GM19238 (cell line): ENCODE results near the gene UBE2Z.
A peak's percentile ranks its signal among the peaks of the same experiment; 100 is the strongest.
"Not testable (repeated sequence)": the region's sequence is repeated elsewhere in the genome, so short reads cannot be mapped to it uniquely, and the experiment has no call there.

Experiments used
- DNase-seq: peaks from one replicate; pipeline ENCODE4 v3.0.0; 2011; ENCODE audit warnings: low spot score; ENCODE audit not compliant: insufficient read length

The UBE2Z gene

DNA sequence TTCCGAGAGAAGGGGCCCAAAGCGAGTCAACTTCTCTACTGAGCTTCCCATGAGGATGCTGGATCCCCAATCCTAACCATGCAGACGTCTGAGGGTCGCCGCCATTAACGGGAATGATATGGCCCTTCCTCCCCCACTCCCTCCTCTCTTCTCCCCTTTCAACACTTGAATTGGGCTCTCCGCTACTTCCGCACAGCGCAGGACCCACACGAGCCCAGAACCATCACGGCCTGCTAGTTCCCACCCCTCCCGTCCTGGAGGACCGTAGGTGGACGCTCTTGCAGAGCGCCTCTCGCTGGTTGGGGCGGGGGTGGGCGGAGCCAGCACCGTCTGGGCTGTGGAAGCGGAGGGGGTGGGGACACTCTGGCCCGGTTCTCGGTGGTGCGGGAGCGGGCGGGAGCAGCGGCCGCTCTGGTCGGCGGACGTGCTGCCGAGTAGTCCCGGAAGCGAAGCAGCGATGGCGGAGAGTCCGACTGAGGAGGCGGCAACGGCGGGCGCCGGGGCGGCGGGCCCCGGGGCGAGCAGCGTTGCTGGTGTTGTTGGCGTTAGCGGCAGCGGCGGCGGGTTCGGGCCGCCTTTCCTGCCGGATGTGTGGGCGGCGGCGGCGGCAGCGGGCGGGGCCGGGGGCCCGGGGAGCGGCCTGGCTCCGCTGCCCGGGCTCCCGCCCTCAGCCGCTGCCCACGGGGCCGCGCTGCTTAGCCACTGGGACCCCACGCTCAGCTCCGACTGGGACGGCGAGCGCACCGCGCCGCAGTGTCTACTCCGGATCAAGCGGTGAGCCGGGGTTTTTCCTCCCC lies at the start of gene UBE2Z:
TSS of gene UBE2Z (plus strand) at position 361 of the 797 bp plus-strand sequence. CDS start at position 458, 97 bp downstream.
- peak; percentile 99 for DNase-seq

GRCh38 chr17:48860034-48860433 lies 48.2 kb upstream of the UBE2Z start:
- DNase-seq, result no peak

GRCh38 chr17:48860456-48860855 lies 47.8 kb upstream of the UBE2Z start:
- no peak for DNase-seq

DNA sequence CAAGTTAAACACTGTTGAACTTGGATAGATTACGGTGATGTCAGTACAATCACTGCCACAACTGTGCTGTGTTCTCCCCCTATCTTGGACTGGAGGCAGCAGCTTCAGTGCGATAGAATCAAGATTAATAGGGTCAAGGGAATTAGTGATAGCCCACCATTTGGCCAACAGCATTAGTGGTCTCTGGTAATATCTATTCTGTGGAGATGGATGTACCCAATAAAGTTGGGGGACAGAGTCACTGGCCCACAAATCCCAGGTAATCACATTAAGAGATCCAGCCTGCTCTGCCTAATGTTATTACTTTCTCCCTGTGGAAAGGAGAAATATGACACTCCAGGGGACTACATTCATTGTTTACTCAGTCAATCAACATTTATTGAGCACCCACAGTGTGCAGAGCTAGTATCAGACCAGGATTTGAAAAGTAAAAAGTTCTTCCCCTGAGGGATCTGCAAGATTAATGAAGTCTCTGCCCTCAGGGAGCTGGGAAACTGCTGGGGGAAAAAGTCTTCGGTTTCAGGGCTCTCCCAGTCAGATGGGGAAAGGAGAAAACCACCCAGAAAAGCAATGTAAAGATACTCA lies 39.2 kb upstream of the UBE2Z start:
- no peak for DNase-seq

DNA sequence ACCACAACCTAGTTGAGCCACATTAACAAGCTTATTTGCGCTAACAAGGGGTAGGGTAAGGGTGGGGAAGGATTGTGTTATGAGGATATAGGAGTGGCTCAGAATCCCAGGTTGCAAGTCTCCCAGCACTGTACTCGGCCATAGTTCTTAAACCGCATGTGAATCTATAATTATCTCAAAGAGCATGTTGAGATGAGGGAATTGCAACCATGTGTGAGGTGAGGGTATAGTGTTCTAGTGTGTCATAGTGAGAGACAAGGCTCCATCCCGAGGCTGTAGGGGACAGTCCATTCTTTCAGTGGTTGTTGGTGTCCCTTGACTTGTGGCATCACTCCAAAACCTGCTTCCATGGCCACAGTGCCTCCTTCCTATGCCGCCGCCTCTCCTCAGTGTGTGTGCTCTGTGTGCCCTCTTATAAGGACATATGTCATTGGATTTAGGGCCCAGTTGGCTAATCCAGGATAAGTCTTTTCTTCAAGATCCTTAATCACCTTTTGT lies 38.3 kb upstream of the UBE2Z start:
- DNase-seq, result no peak

DNA sequence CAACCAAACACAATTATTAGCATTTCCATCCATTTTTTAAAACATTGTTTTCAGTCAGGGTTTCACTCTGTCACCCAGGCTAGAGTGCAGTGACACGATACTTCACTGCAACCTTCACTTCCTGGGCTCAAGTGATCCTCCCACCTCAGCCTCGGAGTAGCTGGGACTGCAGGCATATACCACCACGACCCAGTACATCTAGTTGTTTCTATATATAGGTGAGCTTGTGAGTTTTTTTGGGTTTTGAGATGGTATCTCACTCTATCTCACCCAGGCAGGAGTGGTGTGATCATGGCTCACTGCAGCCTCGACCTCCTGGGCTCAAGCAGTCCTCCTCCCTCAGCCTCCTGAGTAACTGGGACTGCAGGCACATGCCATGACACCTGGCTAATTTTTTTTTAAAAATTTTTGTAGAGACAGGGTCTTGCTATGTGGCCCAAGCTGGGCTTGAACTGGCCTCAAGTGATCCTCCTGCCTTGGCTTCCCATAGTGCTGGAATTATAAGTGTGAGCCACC lies 37.1 kb upstream of the UBE2Z start:
- no peak for DNase-seq

- no peak for DNase-seq
Measured at GRCh38 chr17:48871551-48872351, 36.5 kb upstream of the UBE2Z start.

- DNase-seq, result not testable (repeated sequence)
Measured at GRCh38 chr17:48872409-48872808, 35.8 kb upstream of the UBE2Z start.

GRCh38 chr17:48873209-48873608 lies 35.0 kb upstream of the UBE2Z start:
- no peak for DNase-seq

GRCh38 chr17:48873696-48874443 lies 34.3 kb upstream of the UBE2Z start:
- no peak for DNase-seq

GRCh38 chr17:48878920-48879898 lies 29.0 kb upstream of the UBE2Z start:
- DNase-seq, result peak; percentile 66

DNA sequence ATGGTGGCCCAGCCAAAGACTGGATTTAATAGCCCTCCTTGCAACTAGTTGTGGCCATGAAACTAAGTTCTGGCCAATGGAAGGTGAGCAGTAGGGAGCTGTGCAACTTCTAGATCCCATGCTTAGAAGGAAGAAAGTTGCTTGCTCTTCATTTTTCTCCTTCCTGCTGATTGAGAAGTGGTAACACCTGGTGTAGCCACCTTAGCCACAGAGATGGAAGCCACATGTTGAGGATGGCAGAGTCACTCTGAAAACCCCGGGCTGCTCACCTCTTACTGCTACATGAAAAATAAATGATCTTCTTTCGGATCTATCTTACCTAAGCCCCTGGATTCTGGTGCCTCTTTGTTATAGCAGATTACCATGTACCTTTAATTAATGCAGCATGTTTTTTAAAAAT lies 25.9 kb upstream of the UBE2Z start:
- DNase-seq, result no peak

DNA sequence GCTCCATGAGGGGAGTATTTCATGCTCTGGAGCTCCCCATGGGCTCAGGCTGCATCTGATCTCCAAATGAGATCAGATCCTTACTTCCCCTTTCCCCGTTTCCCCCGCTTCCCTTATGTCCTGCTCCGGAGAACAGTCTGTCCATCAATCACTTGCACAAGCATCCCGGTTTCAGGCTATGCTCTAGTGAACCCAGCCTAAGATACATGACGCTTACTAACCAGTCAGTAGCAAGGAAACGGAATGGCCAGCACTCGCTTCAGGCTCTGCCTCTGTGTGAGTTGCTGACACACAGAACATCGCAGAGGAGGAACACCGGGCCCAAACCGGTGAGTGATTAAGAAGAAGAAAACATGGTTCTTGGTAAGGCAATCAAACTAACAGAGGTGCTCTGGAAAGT lies 25.0 kb upstream of the UBE2Z start:
- DNase-seq, result no peak

DNA sequence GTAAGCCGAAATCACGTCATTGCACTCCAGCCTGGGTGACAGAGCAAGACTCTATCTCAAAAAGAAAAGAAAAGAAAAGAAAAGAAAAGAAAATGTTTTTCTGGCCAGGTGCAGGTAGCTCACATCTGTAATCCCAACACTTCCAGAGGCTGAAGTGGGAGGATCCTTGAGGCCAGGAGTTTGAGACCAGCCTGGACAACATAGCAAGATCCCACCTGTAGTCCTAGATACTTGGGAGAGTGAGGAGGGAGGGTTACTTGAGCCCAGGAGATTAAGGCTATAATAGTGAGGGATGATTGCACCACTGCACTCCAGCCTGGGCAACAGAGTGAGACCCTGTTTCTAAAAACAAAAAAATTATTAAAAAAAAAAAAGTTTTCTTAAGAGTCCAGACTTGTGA lies 18.1 kb upstream of the UBE2Z start:
- DNase-seq, result no peak

- no peak for DNase-seq
Measured at GRCh38 chr17:48892940-48893645, 15.1 kb upstream of the UBE2Z start.

GRCh38 chr17:48893646-48894508 lies 14.3 kb upstream of the UBE2Z start:
- no peak for DNase-seq

DNA sequence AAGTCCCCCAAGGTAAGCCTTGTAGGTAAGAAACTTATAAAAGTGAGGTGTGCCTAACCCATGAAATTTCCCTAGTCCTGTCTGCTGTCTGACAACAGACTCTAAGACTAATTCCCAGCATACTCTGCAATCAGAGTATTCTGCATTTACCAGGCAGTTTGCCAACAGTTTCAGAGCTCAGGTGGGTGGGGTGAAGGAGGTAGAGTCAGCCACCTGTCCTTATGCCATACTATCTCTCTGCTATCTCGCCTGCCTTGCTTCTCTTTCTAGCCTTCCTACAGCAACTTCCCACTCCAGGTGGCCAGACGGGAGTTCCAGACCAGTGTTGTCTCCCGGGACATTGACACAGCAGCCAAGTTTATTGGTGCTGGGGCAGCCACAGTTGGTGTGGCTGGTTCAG lies 13.3 kb upstream of the UBE2Z start:
- no peak for DNase-seq

DNA sequence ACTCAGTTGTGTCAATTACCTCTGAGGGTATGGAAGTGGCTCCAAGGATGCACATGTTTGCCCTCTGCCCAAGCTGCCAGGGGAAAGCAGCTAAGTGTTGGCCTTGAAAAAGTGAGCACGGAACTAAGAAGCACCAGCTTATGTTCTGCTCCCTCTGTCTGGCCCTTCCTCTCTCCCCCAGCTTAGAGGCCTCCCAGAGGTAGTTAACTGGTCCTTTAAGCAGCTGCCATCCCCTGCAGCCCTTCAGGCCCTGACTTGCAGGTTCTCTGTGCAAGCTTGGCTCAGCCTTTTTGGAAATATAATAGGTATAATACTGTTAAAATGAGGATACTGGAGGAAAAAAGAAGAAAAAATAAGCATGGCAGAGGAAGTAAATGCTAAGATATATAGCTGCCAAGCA lies 7.0 kb upstream of the UBE2Z start:
- no peak for DNase-seq
